ENCODE results near the gene MAP3K12.
"Not testable (repeated sequence)": the region's sequence is repeated elsewhere in the genome, so short reads cannot be mapped to it uniquely, and the experiment has no call there.

The MAP3K12 gene

GRCh38 chr12:53486736-53487487 lies 12.3 kb downstream of the MAP3K12 start:
- DNase-seq, result no peak

- DNase-seq, result no peak
Measured at GRCh38 chr12:53485955-53486735, 13.1 kb downstream of the MAP3K12 start.

GRCh38 chr12:53484686-53485575 lies 14.3 kb downstream of the MAP3K12 start:
- DNase-seq, result no peak

GRCh38 chr12:53483979-53484377 lies 15.3 kb downstream of the MAP3K12 start:
- DNase-seq, result no peak

GRCh38 chr12:53483225-53483978 lies 15.9 kb downstream of the MAP3K12 start:
- DNase-seq, result no peak

GRCh38 chr12:53482626-53483168 lies 16.6 kb downstream of the MAP3K12 start:
- no peak for DNase-seq

- DNase-seq, result no peak
Measured at GRCh38 chr12:53481939-53482586, 17.2 kb downstream of the MAP3K12 start.

- not testable (repeated sequence) for DNase-seq
Measured at GRCh38 chr12:53481458-53481857, 17.8 kb downstream of the MAP3K12 start.

- DNase-seq, result no peak
Measured at GRCh38 chr12:53480491-53481442, 18.5 kb downstream of the MAP3K12 start.

GRCh38 chr12:53479331-53479730 lies 19.9 kb downstream of the MAP3K12 start:
- DNase-seq, result no peak

GRCh38 chr12:53478865-53479264 lies 20.4 kb downstream of the MAP3K12 start:
- DNase-seq, result no peak

- DNase-seq, result no peak
Measured at GRCh38 chr12:53476769-53477209, 22.5 kb downstream of the MAP3K12 start.

- DNase-seq, result no peak
Measured at GRCh38 chr12:53474819-53475218, 24.4 kb downstream of the MAP3K12 start.

GRCh38 chr12:53474077-53474476 lies 25.2 kb downstream of the MAP3K12 start:
- DNase-seq, result no peak

GRCh38 chr12:53472056-53472582 lies 27.1 kb downstream of the MAP3K12 start:
- no peak for DNase-seq

- DNase-seq, result no peak
Measured at GRCh38 chr12:53468282-53468681, 31.0 kb downstream of the MAP3K12 start.

GRCh38 chr12:53467880-53468279 lies 31.4 kb downstream of the MAP3K12 start:
- no peak for DNase-seq

GRCh38 chr12:53467082-53467481 lies 32.2 kb downstream of the MAP3K12 start:
- no peak for DNase-seq

GRCh38 chr12:53466640-53467039 lies 32.6 kb downstream of the MAP3K12 start:
- no peak for DNase-seq

GRCh38 chr12:53465679-53466078 lies 33.6 kb downstream of the MAP3K12 start:
- DNase-seq, result no peak

All from activated gamma-delta T cell (primary cell).